Subcutaneous adipose tissue (tissue), 4 donors: ENCODE results near the gene SPATA33. TPM values are rescaled to one million over a fixed set of nuclear protein-coding genes. Genes with fewer than 3 reads are reported as not detected.

Source experiments
- total RNA-seq, 4 donors: library from RNA; depleted of rRNA; stranded (reverse); fragments of >200 nt; gene quantifications; one replicate each; pipeline ENCODE4 v1.1.0, GENCODE V29; 2016
- TF ChIP-seq, protein P1 (sequence below): fragments of 450-650 bp; IDR thresholded peaks from one replicate; pipeline ENCODE4 v1.5.1; 2016; ENCODE audit warnings: low read depth, mild to moderate bottlenecking, control low read depth, antibody characterized with exemption, moderate library complexity

Gene SPATA33
- total RNA-seq, 4 donors from 2014 or later = 2.5 to 7.0 (median 5.4) TPM

DNA sequence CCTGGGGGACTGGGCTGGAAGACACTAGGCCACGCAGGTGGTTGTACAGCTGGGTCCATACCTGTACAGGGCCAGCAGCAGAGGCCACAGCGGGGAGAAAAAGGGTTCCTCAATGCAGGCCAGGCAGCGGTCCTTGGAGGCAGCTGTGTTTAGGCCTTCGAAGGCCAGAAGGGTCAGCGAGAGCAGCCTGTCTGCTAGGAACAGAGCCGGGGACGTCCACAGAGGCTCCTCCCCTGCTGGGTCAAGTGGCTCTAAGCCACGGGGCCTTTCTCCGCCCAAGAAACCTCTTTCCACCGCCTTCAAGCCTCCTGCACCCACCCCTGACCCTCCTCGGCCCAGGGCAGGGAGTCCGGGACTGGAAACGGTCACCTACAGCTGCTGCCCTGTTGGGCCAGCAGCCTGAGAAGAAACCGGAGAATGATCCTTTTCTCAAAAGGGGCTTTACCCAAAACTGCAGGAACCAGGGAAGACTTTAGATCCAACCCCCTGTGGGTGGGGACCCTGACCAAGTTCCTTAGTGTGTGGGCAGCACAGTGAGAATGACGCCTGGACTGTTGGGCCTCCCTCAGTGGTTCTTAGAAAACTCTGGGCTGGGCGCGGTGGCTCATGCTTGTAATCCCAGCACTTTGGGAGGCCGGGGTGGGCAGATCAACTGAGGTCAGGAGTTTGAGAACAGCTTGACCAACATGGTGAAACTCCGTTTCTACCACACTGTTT lies 52.2 kb downstream of the SPATA33 start:
- TF ChIP-seq, protein P1, sequence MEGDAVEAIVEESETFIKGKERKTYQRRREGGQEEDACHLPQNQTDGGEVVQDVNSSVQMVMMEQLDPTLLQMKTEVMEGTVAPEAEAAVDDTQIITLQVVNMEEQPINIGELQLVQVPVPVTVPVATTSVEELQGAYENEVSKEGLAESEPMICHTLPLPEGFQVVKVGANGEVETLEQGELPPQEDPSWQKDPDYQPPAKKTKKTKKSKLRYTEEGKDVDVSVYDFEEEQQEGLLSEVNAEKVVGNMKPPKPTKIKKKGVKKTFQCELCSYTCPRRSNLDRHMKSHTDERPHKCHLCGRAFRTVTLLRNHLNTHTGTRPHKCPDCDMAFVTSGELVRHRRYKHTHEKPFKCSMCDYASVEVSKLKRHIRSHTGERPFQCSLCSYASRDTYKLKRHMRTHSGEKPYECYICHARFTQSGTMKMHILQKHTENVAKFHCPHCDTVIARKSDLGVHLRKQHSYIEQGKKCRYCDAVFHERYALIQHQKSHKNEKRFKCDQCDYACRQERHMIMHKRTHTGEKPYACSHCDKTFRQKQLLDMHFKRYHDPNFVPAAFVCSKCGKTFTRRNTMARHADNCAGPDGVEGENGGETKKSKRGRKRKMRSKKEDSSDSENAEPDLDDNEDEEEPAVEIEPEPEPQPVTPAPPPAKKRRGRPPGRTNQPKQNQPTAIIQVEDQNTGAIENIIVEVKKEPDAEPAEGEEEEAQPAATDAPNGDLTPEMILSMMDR = no peak

DNA sequence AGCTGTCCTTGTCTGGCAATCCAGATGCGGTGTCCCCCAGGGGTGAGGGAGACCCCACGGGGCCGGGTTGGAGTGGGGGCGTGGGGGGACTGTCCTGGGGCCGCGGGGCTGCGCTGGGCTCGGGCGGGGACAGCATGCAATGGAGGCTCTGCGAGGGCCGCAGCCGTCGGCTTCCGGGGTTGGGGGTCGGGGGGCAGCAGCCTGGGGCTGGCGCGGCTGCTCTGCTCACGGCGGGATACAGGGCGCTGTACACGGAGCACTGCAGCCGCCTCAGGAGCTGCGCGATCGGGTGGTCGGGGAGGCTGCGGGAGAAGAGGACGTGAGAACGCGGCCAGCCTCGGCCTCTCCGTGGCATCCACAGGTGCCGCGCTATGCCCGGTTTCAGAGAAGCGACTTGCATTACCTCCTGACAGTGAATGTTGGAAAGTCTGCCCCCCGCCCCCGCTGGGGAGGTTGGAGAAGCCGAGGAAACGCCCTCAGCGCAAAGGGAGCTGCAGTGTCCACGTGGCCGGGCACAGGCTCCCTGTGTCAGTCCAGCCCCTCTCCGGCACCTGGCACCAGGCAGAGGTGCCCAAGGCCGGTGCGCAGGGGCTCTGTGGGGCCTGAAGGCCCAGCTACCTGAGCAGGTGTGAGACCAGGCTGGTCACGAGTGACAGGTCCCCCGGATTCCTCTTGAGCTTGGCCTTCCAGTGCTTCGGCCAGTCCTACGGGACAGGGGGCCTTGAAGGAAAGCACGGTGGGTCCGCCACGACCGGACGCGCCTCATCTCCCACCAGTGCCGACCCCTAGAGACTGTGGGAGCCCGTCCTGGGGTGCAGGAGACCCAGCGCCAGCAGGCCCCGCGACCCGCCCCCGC lies 53.3 kb downstream of the SPATA33 start:
- TF ChIP-seq, protein P1 = no peak

DNA sequence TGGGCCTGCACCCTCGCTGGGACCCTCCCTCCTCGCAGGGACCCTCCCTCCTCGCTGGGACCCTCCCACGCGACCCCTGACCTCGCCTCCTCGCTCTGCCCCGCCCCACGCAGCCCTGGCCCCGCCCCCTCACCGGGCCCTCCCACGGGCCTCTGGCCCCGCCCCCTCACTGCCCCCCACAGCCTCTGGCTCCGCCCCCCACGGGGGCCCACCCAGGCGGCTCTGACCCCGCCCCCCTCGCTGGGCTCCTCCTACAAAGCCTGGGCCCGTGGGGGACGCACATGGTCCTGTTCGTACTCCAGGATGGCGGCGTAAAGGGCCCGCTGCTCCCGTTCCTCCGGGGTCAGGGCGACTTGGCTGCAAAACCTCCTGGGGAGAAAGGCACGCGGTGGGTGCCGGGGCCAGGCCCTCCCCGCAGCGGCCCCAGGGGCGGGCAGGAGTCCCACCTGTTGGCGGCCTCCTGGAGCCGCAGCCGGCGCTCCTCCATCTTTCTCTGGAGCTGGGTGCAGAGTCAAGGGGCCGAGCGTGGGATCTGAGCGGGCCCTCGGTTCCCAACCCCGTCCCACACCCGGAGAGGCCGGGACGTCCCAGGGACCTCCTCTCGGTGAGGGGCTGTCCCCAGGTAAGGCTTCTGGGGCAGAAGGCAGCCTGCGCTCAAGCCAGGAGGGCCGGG lies 54.1 kb downstream of the SPATA33 start:
- TF ChIP-seq, protein P1 = no peak

- TF ChIP-seq, protein P1 = no peak
These were observed 54.7 kb downstream of the SPATA33 start for GRCh38 chr16:89712274-89712781.

- TF ChIP-seq, protein P1 = no peak
These were observed 58.9 kb downstream of the SPATA33 start for GRCh38 chr16:89716493-89716892.

GRCh38 chr16:89716916-89717687 lies 59.5 kb downstream of the SPATA33 start:
- TF ChIP-seq, protein P1 = no peak
